NCI-H146 (cell line): ENCODE results near the gene HAX1.
"Not testable (repeated sequence)": the region's sequence is repeated elsewhere in the genome, so short reads cannot be mapped to it uniquely, and the experiment has no call there.

Experiments used
- DNase-seq: peaks from one replicate; lab custom pipeline; 2025; lab: John Stamatoyannopoulos, UW

Gene HAX1

GRCh38 chr1:154272217-154272998 is at the start of gene HAX1:
TSS of gene HAX1 (plus strand) at chr1:154272629. CDS start at chr1:154272724, 95 bp downstream.
- DNase-seq = peak; percentile 91

GRCh38 chr1:154222918-154223317 is 49.5 kb upstream of the HAX1 start:
- DNase-seq = no peak

- no peak for DNase-seq
Measured at GRCh38 chr1:154223621-154224020, 48.8 kb upstream of the HAX1 start.

GRCh38 chr1:154225370-154225769 is 47.1 kb upstream of the HAX1 start:
- no peak for DNase-seq

GRCh38 chr1:154231112-154231511 is 41.3 kb upstream of the HAX1 start:
- not testable (repeated sequence) for DNase-seq

GRCh38 chr1:154233127-154233526 is 39.3 kb upstream of the HAX1 start:
- not testable (repeated sequence) for DNase-seq

GRCh38 chr1:154236855-154237254 is 35.6 kb upstream of the HAX1 start:
- DNase-seq = no peak

GRCh38 chr1:154237435-154237834 is 35.0 kb upstream of the HAX1 start:
- no peak for DNase-seq

- no peak for DNase-seq
Measured at GRCh38 chr1:154237880-154238506, 34.4 kb upstream of the HAX1 start.

GRCh38 chr1:154239491-154239890 is 32.9 kb upstream of the HAX1 start:
- DNase-seq = no peak

GRCh38 chr1:154240294-154240833 is 32.1 kb upstream of the HAX1 start:
- DNase-seq = no peak

GRCh38 chr1:154241703-154242351 is 30.6 kb upstream of the HAX1 start:
- no peak for DNase-seq

GRCh38 chr1:154253671-154254070 is 18.8 kb upstream of the HAX1 start:
- DNase-seq = no peak

- DNase-seq = no peak
Measured at GRCh38 chr1:154256686-154257085, 15.7 kb upstream of the HAX1 start.

- DNase-seq = no peak
Measured at GRCh38 chr1:154258784-154259183, 13.6 kb upstream of the HAX1 start.

- DNase-seq = no peak
Measured at GRCh38 chr1:154260127-154260526, 12.3 kb upstream of the HAX1 start.

- DNase-seq = no peak
Measured at GRCh38 chr1:154263465-154264332, 8.7 kb upstream of the HAX1 start.

- no peak for DNase-seq
Measured at GRCh38 chr1:154264454-154264853, 8.0 kb upstream of the HAX1 start.

- no peak for DNase-seq
Measured at GRCh38 chr1:154265586-154265985, 6.8 kb upstream of the HAX1 start.

GRCh38 chr1:154270833-154271232 is 1.6 kb upstream of the HAX1 start:
- DNase-seq = no peak

- peak; percentile 20 for DNase-seq
Measured at GRCh38 chr1:154272999-154273563, 652 bp downstream of the HAX1 start.
